ENCODE data around the gene KRT5.

DNA sequence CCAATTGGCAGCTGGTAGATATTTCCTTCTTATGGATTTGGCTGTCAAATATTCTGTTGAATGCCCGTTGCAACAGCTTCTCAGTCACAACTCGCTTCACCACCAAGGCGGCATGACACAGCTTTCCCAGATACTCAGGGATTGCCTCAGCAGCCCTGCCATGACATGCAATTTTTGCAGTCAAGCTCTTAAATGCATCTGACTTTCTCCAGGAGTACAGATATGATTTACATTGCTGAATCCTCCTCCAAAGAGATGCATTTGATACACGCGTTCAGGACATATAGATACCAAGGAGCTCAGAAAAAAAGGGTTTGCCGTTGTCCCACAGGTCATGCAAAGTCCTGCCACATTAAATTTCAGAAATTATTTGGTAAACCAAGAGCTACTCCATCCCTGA is 6.5 kb downstream of the KRT5 start:
- TF ChIP-seq CTCF (IDR thresholded peaks at IDR 0.05): no peak
- no peak for TF ChIP-seq POLR2AphosphoS5 (IDR thresholded peaks at IDR 0.05)
- TF ChIP-seq POLR2A (IDR thresholded peaks at IDR 0.05): no peak
